ENCODE data around the gene ARHGEF28.

ARHGEF28 gene

DNA sequence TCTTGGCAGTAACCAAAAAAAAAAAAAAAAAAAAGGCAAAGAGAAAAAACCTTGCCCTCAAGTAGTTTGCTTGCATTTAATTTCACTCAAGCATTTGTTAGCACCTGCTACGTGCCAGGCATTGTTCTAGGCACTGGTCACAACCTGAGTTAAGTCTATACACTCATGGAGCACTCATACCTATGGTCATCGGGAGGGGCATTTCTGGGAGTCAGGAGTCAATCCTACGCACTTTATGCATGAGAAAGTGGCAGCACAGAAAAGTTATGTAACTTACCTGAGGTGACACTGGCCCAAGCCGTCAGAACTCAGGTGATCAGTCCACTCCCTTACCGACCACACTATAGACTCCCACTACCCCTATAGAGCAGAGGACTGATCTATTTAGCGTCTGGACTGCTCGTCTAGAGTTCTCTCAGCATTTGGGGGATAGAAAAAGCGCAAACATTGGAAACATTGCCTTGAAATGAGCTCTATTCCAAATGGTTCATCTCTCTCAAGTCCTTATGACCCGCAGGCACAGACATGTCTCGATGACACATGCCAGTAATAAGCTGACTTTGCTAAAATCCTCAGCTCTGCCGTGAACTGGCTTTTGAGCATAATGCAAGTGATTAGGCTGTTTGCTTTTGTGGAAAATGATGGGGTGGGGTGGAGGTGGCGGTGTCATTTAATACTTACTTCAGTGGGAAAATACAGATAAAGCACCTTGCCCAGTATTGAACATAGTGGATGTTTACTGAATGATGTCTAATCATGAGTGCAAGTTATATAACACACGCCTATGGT, 160.2 kb downstream of the ARHGEF28 start:
- DNase-seq (ENCODE audit: low read depth) = no peak

DNA sequence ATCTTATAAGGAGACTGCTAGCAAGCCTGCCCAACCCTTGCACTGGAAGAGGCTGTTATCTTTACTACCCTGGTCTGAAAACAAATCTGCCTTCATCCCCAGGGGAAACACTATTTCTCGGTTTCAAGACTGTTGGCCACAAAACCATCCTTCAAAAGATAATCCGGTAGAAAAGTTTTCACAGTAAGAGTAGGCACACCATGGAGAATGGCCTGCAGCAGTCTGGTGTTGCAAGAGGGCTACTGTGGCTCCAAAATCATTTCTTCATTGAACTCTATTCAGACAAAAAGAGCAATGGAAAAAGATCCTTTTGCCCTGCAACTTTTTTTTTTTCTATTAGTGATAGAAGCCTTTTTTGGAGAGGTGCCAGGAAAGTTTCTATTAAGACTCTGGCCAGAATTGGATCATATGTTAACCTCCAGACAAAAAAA, 163.9 kb downstream of the ARHGEF28 start:
- DNase-seq (ENCODE audit: low read depth) = no peak

GRCh38 chr5:73791389-73791788, 165.4 kb downstream of the ARHGEF28 start:
- DNase-seq (ENCODE audit: low read depth) = no peak

DNA sequence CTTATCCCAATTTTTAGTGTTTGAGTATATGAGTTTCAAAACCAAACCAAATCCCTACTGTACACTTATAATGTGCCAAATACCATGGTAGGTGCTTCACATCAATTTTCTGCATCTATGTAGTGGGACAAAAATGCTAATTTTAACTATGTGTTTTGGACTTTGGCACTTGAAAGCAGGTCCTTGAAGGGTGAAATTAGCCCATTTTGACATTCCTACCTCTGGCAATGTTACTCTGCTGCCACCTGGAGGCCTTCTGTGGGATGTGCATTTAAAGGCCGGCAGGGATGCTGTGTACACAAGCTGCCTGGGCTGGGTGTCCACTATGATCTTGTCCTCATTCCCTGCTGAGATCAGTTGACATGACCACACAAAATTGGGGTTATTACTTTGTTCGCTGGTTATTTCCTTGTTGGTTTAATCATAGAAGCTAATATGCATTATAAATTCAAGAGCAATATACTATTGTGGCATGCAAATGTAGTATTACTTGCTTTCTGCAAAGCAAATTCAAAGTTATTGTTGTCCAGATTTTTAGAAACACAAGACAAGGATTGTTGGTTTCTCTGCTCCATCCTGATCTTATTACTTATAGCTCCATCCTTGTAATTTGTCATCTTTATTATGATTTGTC, 166.8 kb downstream of the ARHGEF28 start:
- DNase-seq (ENCODE audit: low read depth) = peak; percentile 43

- DNase-seq (ENCODE audit: low read depth) = no peak
Observed at GRCh38 chr5:73793911-73794310, 167.9 kb downstream of the ARHGEF28 start.

DNA sequence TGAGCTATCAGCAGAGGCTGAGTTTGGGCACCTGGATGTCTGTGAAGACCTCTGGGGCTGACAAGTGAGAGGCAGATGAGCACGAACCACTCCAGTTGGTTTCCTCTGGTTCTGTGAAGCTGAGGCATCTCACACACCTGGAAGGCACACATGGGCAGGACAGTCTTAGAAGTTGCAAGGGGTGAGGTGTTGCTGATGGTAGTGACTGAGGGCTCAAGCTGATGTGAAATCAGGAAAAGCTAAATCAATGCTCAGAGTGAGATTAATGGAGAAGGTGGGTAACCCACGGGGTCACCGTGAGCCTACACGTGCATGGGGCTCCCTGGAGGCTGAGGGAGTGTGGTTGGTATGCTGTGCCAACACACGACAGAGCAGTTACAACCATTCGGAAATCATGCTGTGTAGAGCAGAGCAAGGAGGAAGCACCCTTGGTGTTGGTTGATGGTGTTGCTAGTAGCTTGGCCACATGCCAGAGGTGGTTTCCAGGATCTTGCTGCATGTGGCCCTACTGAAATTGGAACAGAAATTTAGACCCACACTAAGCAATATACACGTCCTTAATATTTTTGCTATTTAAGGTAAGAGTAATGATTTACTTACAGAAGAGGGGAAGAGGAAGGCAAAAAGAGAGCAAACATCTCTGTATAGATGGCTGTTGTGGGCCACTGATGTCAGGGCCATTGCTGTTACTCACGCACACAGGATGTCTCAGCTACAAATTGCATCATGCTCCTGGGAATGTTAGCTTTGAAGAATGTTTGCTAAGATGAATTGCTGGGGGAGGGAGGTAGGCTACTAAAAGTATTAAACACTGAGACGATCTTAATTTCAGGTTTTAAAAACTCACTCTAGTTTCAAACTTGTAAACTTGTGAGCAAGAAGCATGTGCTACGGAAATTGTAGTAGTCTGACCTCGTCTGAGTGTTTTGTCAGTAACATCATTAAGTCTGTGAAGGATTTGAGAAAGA, 170.5 kb downstream of the ARHGEF28 start:
- DNase-seq (ENCODE audit: low read depth) = no peak

GRCh38 chr5:73797132-73797510, 171.1 kb downstream of the ARHGEF28 start:
- DNase-seq (ENCODE audit: low read depth) = no peak

DNA sequence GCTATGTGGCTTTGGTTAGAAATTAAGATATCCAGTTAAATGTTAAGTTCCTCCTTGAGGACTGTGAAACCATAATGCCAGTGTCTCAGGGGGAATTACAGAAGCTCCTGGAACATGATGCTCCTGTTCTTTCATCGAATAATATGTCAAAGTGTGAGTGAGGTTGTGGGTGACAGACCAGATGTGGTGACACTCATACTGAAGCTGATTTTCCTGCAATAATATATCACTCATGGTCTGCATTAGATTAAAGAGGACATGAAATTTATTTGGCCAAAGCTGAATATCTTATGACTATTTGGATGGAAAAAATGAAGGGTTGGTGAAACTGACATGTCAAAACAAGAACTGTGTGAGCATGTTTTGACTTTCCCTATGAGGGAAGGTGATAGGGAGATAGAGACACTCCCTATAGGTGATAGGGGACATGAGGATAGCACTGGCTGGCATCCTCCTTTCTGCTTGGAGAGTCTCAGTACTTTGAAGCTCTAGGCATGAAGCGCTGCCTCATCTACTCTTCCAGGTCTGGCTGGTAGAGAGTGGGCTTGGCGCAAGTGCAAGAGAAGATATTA, 173.5 kb downstream of the ARHGEF28 start:
- no peak for DNase-seq (ENCODE audit: low read depth)

GRCh38 chr5:73801686-73802085, 175.7 kb downstream of the ARHGEF28 start:
- DNase-seq (ENCODE audit: low read depth) = no peak

GRCh38 chr5:73805449-73805848, 179.5 kb downstream of the ARHGEF28 start:
- no peak for DNase-seq (ENCODE audit: low read depth)

DNA sequence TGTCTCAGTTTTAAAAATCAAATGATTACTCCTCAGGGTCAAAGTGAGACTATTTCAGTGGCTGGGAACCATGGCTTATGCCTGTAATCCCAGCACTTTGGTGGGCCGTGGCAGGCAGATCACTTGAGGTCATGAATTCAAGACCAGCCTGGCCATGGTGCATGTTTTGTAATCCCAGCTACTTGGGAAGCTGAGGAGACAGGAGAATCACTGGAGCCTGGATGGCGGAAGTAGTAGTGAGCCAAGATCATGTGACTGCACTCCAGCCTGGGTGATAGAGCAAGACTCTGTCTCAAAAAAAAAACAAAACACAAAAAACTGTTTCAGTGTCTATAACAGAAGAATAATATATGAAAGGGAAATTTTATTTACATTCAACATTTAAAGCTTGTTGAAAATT, 182.9 kb downstream of the ARHGEF28 start:
- DNase-seq (ENCODE audit: low read depth) = no peak

GRCh38 chr5:73810429-73810828, 184.4 kb downstream of the ARHGEF28 start:
- DNase-seq (ENCODE audit: low read depth) = no peak

GRCh38 chr5:73812457-73812856, 186.5 kb downstream of the ARHGEF28 start:
- DNase-seq (ENCODE audit: low read depth) = no peak

DNA sequence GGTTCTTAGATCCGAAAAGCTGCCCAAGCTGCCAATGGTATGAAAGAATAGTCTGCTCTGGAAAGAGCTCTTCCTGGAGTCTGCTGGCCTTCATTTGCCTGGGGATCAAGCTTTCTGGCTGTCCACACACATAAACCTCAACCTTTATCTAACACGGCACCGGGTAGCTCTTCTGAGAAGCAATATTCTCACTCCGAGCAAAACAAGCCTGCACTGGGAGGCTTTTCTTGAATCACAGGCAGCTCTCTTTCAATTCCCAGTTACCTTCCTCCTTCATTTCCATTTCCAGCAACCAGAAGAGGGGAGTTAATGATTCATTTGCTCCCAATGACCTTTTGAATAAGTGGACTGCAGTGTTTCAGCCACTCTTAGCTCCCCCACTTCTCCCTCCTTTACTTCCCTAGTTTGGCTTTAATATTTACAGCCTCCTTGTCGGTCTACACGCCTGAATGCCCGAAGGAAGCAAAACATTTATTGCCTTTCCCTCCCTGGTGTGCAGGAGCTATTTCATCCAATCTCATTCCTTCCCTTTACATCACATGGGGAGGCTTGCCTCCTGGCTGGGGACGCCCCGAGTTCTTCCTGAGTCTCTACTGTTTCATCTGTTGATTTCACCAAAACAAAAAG, 187.1 kb downstream of the ARHGEF28 start:
- DNase-seq (ENCODE audit: low read depth) = no peak

GRCh38 chr5:73814233-73814846, 188.3 kb downstream of the ARHGEF28 start:
- no peak for DNase-seq (ENCODE audit: low read depth)

- DNase-seq (ENCODE audit: low read depth) = no peak
Observed at GRCh38 chr5:73815631-73816030, 189.6 kb downstream of the ARHGEF28 start.

- DNase-seq (ENCODE audit: low read depth) = no peak
Observed at GRCh38 chr5:73816656-73817420, 190.8 kb downstream of the ARHGEF28 start.

DNA sequence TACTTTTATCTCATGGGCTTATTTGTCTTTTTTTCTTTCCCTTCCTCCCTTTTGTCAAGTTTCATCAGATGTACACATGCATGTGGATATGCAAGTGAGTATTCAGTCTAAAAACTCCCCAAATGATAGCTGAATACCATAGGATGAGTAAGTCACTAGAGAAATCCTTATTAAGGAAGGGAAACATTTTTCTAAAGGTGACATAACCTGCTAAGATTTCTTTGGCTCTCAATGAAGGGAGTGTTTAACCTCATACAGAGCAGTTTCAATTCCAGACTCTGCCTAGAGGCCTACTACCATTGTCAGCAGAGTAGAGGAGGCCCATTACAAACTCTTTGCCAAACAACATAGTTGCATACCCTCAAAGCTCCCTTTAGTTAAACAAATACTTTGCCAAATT, 192.4 kb downstream of the ARHGEF28 start:
- DNase-seq (ENCODE audit: low read depth) = no peak

DNA sequence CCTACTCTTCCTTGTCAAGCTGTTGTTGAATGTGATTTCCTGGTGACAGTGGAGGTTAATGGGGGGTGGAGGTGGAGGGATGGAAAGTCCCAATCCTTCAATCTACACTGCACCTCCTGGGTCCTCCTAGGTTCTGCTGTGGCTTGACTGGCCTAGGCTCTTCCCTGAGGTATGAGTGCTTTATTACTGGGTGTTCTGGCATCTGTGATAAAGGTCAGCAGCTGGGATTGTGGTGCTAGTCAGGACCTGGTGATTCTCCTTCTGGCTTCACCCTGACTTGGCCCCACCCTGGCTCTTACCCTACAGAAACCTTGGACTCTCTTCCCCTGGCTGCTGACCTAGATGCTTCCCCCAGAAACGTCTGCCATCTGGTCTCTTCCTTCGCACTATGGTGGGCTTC, 194.3 kb downstream of the ARHGEF28 start:
- DNase-seq (ENCODE audit: low read depth) = no peak

DNA sequence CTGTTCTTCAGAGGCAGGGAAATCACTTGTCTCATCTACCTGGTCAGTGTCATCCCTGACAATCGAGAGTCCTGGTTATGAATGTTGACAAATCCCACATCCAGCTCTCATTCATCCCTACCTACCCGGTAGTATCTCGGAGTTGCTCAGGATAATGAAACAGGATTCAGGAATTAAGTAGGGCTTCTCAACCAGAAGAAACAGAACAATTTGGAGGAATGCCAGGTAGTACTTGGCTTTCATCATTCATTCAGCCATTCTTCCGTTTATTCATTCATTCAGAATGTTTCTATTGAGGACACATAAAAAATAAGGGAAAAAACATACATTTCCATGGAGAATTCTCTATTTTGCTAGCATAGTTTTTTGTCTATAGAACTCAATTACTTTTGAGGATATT, 195.0 kb downstream of the ARHGEF28 start:
- DNase-seq (ENCODE audit: low read depth) = no peak

All from stimulated activated CD8-positive, alpha-beta memory T cell treated with anti-CD3 and anti-CD28 coated beads, Interleukin-7, amount 100 ng/mL, for 24 hours (primary cell).